Neural progenitor cell (in vitro differentiated cells): ENCODE data around the gene AQP3. TPM values are rescaled to one million over a fixed set of nuclear protein-coding genes. Genes with fewer than 3 reads are reported as not detected.
"Not testable (repeated sequence)": the region's sequence is repeated elsewhere in the genome, so short reads cannot be mapped to it uniquely, and the experiment has no call there.

Source experiments
- DNase-seq: peaks from one replicate; pipeline ENCODE4 v3.0.0-alpha.2; 2016; ENCODE audit warnings: low spot score
- H2AFZ ChIP-seq: fragments of 200-600 bp; sonication (generic); replicated peaks from 2 replicates; pipeline ENCODE4 v1.6.1; 2016; ENCODE audit warnings: antibody characterized with exemption
- H3F3A ChIP-seq: fragments of 200-600 bp; sonication (generic); 2 replicates; pipeline ENCODE4 v1.6.1; 2016; ENCODE audit warnings: antibody characterized with exemption, low read depth
- H3K27ac ChIP-seq: fragments of 200-600 bp; sonication (generic); 2 replicates; pipeline ENCODE4 v1.5.1; 2016; ENCODE audit warnings: mild to moderate bottlenecking
- H3K27me3 ChIP-seq: fragments of 200-600 bp; sonication (generic); 2 replicates; pipeline ENCODE4 v1.6.1; 2016; ENCODE audit warnings: mild to moderate bottlenecking, moderate library complexity
- H3K36me3 ChIP-seq: fragments of 200-600 bp; sonication (generic); 2 replicates; pipeline ENCODE4 v1.5.1; 2016
- H3K4me1 ChIP-seq: fragments of 200-600 bp; sonication (generic); 2 replicates; pipeline ENCODE4 v1.6.1; 2016; ENCODE audit warnings: mixed run types
- H3K4me2 ChIP-seq: fragments of 200-600 bp; sonication (generic); 2 replicates; pipeline ENCODE4 v1.6.1; 2016
- H3K4me3 ChIP-seq: fragments of 200-600 bp; sonication (generic); 2 replicates; pipeline ENCODE4 v1.5.1; 2016
- H3K79me2 ChIP-seq: fragments of 200-600 bp; sonication (generic); 2 replicates; pipeline ENCODE4 v1.6.1; 2016; ENCODE audit warnings: low read depth
- H3K9ac ChIP-seq: fragments of 200-600 bp; sonication (generic); 2 replicates; pipeline ENCODE4 v1.6.1; 2016
- H3K9me3 ChIP-seq: fragments of 200-600 bp; sonication (generic); 2 replicates; pipeline ENCODE4 v1.5.1; 2016; ENCODE audit warnings: low read depth
- H4K20me1 ChIP-seq: fragments of 200-600 bp; sonication (generic); 2 replicates; pipeline ENCODE4 v1.6.1; 2016; ENCODE audit warnings: low read depth
- H3K27ac Mint-ChIP-seq: 3 replicates; pipeline ENCODE4 v1.8.0; 2021; ENCODE audit warnings: mixed read lengths
- H3K27me3 Mint-ChIP-seq: 2 replicates; pipeline ENCODE4 v1.8.0; 2022; ENCODE audit warnings: low read depth, mild to moderate bottlenecking, inconsistent platforms, moderate library complexity, mixed read lengths; ENCODE audit not compliant: insufficient read depth
- H3K36me3 Mint-ChIP-seq: 3 replicates; pipeline ENCODE4 v1.8.0; 2021; ENCODE audit warnings: mixed read lengths
- H3K4me1 Mint-ChIP-seq: 3 replicates; pipeline ENCODE4 v1.8.0; 2021; ENCODE audit warnings: mixed read lengths
- H3K4me3 Mint-ChIP-seq: 3 replicates; pipeline ENCODE4 v1.8.0; 2021; ENCODE audit warnings: mild to moderate bottlenecking, moderate library complexity, mixed read lengths
- H3K9me3 Mint-ChIP-seq: 3 replicates; pipeline ENCODE4 v1.8.0; 2020; ENCODE audit warnings: mixed read lengths
- EZH2 ChIP-seq: fragments of 200-600 bp; sonication (generic); IDR thresholded peaks from 2 replicates; pipeline ENCODE4 v1.6.1; 2017; ENCODE audit warnings: antibody characterized with exemption, mild to moderate bottlenecking, moderate library complexity
- EZH2phosphoT487 ChIP-seq: fragments of 200-600 bp; sonication (generic); IDR thresholded peaks from 2 replicates; pipeline ENCODE4 v1.6.1; 2017; ENCODE audit warnings: antibody characterized with exemption
- total RNA-seq: library from RNA; depleted of rRNA; stranded (reverse); fragments of >200 nt; gene quantifications from 2 replicates; pipeline ENCODE4 v1.2.3, GENCODE V29; 2015; ENCODE audit warnings: low replicate concordance
- TF ChIP-seq, protein P1 (sequence below): fragments of 200-600 bp; sonication (generic); IDR thresholded peaks from 2 replicates; pipeline ENCODE4 v1.5.1; 2017; ENCODE audit warnings: antibody characterized with exemption, mild to moderate bottlenecking

AQP3 gene
- total RNA-seq, 1 donor from 2014 or later = 0.45 TPM

GRCh38 chr9:33429256-33429985, 18.0 kb downstream of the AQP3 start:
- no peak overlapping the region for H3K4me3 Mint-ChIP-seq

DNA sequence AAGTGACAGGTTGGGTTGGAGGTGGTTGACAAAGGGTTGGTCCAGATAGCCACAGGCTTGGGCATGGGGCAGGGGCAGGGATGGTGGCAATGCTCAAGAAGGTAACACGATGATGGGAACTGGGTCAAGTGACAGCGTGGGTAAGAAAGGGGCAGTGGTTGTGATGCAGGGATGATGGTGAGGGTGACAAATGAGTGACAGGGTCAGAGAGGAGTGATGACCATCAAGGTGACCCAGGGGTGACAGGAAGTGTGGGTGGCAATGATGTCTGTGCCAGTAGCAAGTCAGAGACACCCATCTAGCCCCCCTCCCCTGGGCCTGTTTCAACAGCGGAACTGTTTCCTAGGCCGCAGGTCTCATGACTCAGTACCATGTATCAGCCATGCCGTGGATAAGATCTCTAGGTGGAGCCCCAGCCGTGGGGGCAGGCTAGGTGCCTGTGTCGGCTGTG, 20.5 kb downstream of the AQP3 start:
- H3K4me3 ChIP-seq = no peak overlapping the region
- no peak overlapping the region for H2AFZ ChIP-seq
- H3K79me2 ChIP-seq = no peaks in the 10 kb centered on the region
- no peaks in the 10 kb centered on the region for H3F3A ChIP-seq
- no peaks in the 10 kb centered on the region for H3K27me3 ChIP-seq
- no peak for DNase-seq
- H3K4me3 Mint-ChIP-seq = no peak overlapping the region
- H3K36me3 ChIP-seq = no peaks in the 10 kb centered on the region
- H3K9me3 ChIP-seq = no peaks in the 10 kb centered on the region
- H4K20me1 ChIP-seq = no peaks in the 10 kb centered on the region
- H3K27ac Mint-ChIP-seq = no peak overlapping the region
- H3K27me3 Mint-ChIP-seq = peaks cover 5% of the 10 kb centered on the region
- no peaks in the 10 kb centered on the region for H3K4me1 Mint-ChIP-seq
- no peak overlapping the region for H3K9ac ChIP-seq
- no peak overlapping the region for H3K4me2 ChIP-seq
- H3K9me3 Mint-ChIP-seq = peaks cover 2% of the 10 kb centered on the region
- H3K36me3 Mint-ChIP-seq = no peaks in the 10 kb centered on the region
- no peaks in the 10 kb centered on the region for H3K4me1 ChIP-seq
- no peak overlapping the region for H3K27ac ChIP-seq
- no peak for TF ChIP-seq EZH2
- TF ChIP-seq, protein P1, sequence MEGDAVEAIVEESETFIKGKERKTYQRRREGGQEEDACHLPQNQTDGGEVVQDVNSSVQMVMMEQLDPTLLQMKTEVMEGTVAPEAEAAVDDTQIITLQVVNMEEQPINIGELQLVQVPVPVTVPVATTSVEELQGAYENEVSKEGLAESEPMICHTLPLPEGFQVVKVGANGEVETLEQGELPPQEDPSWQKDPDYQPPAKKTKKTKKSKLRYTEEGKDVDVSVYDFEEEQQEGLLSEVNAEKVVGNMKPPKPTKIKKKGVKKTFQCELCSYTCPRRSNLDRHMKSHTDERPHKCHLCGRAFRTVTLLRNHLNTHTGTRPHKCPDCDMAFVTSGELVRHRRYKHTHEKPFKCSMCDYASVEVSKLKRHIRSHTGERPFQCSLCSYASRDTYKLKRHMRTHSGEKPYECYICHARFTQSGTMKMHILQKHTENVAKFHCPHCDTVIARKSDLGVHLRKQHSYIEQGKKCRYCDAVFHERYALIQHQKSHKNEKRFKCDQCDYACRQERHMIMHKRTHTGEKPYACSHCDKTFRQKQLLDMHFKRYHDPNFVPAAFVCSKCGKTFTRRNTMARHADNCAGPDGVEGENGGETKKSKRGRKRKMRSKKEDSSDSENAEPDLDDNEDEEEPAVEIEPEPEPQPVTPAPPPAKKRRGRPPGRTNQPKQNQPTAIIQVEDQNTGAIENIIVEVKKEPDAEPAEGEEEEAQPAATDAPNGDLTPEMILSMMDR = no peak
- no peak for TF ChIP-seq EZH2phosphoT487

More at GRCh38 chr9:33429256-33429985, 18.0 kb downstream of the AQP3 start:
- Histone ChIP-seq H3K4me2 (no peak overlapping the region), H3K27ac (no peak overlapping the region), H3K4me3 (no peak overlapping the region), H3K27me3 (no peaks in the 10 kb centered on the region), H3K4me1 (no peaks in the 10 kb centered on the region), H3F3A (no peaks in the 10 kb centered on the region), H3K9ac (no peak overlapping the region), H4K20me1 (no peaks in the 10 kb centered on the region), H3K79me2 (no peaks in the 10 kb centered on the region), H2AFZ (no peak overlapping the region), H3K36me3 (no peaks in the 10 kb centered on the region), H3K9me3 (no peaks in the 10 kb centered on the region)
- TF ChIP-seq EZH2 (no peak), EZH2phosphoT487 (no peak)
- TF ChIP-seq, protein P1 = no peak
- Mint-ChIP-seq H3K4me1 (peaks cover 3% of the 10 kb centered on the region), H3K27me3 (peaks cover 5% of the 10 kb centered on the region), H3K9me3 (no peaks in the 10 kb centered on the region), H3K36me3 (no peaks in the 10 kb centered on the region), H3K27ac (no peak overlapping the region)
- no peak for DNase-seq

DNA sequence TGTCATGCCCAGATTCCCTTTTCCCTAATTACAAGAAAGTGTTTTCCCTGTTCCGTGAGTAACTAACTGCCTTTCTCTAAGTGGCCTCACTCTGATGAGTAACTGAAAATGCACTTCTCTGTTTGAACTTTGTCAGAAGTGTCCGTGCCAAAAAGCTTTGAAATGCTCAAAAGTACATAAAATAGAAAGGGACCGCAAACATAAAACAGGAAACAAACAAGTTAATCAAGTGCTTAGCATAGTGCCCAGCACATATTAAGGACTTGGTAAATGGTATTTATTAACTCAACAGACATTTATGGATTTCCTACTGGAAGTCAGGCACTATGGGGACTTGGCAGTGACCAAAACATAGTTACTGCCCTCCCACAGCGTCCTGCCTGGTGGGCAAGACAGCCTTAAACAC, 22.3 kb downstream of the AQP3 start:
- H3K4me3 ChIP-seq = no peak overlapping the region
- H3F3A ChIP-seq = no peaks in the 10 kb centered on the region
- H3K9ac ChIP-seq = no peak overlapping the region
- H3K4me3 Mint-ChIP-seq = no peak overlapping the region
- peaks cover 2% of the 10 kb centered on the region for H3K9me3 Mint-ChIP-seq
- H3K4me1 Mint-ChIP-seq = no peaks in the 10 kb centered on the region
- H3K9me3 ChIP-seq = no peaks in the 10 kb centered on the region
- no peak for DNase-seq
- H4K20me1 ChIP-seq = no peaks in the 10 kb centered on the region
- no peak overlapping the region for H3K27ac ChIP-seq
- no peaks in the 10 kb centered on the region for H3K36me3 Mint-ChIP-seq
- no peak overlapping the region for H3K4me2 ChIP-seq
- no peak overlapping the region for H2AFZ ChIP-seq
- no peak for TF ChIP-seq EZH2
- TF ChIP-seq EZH2phosphoT487 = no peak
- TF ChIP-seq, protein P1 = no peak
- H3K36me3 ChIP-seq = no peaks in the 10 kb centered on the region
- no peaks in the 10 kb centered on the region for H3K79me2 ChIP-seq
- H3K27me3 Mint-ChIP-seq = peaks cover 2% of the 10 kb centered on the region
- no peak overlapping the region for H3K27ac Mint-ChIP-seq
- no peaks in the 10 kb centered on the region for H3K4me1 ChIP-seq
- H3K27me3 ChIP-seq = no peaks in the 10 kb centered on the region

GRCh38 chr9:33424492-33424891, 22.9 kb downstream of the AQP3 start:
- not testable (repeated sequence) for H3K27ac ChIP-seq, H3K9ac ChIP-seq, H3K27me3 ChIP-seq, H3K79me2 ChIP-seq, H4K20me1 ChIP-seq, H3K36me3 Mint-ChIP-seq, H3K27me3 Mint-ChIP-seq, H3K27ac Mint-ChIP-seq, H3K36me3 ChIP-seq, H3K4me1 Mint-ChIP-seq, H3K9me3 ChIP-seq, H3K4me2 ChIP-seq, H3K4me3 ChIP-seq, H3F3A ChIP-seq, H3K9me3 Mint-ChIP-seq, H3K4me1 ChIP-seq, H3K4me3 Mint-ChIP-seq, H2AFZ ChIP-seq, DNase-seq

DNA sequence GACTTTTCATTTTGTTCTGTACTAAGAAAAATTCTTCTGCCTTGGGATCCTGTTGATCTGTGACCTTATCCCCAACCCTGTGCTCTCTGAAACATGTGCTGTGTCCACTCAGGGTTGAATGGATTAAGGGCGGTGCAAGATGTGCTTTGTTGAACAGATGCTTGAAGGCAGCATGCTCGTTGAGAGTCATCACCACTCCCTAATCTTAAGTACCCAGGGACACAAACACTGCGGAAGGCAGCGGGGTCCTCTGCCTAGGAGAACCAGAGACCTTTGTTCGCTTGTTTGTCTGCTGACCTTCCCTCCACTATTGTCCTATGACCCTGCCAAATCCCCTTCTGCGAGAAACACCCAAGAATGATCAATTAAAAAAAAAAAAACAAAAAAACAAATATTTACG, 23.4 kb downstream of the AQP3 start:
- not testable (repeated sequence) for H4K20me1 ChIP-seq, H3K4me2 ChIP-seq, H2AFZ ChIP-seq, H3K27me3 Mint-ChIP-seq, H3K4me1 ChIP-seq, H3K27ac Mint-ChIP-seq, H3K36me3 Mint-ChIP-seq, DNase-seq, H3K79me2 ChIP-seq, H3K27me3 ChIP-seq, H3K9me3 Mint-ChIP-seq, H3K9ac ChIP-seq, H3K4me3 Mint-ChIP-seq, H3K9me3 ChIP-seq, H3K4me3 ChIP-seq, H3K27ac ChIP-seq, H3F3A ChIP-seq, H3K4me1 Mint-ChIP-seq, H3K36me3 ChIP-seq
